Activated naive CD4-positive, alpha-beta T cell (primary cell): Measurements from ENCODE around the gene MYL5.
"Not testable (repeated sequence)": the region's sequence is repeated elsewhere in the genome, so short reads cannot be mapped to it uniquely, and the experiment has no call there.

Experiments used
- DNase-seq, 4 experiments: peaks; one replicate each; lab custom pipeline; 2025; lab: John Stamatoyannopoulos, UW

The MYL5 gene

GRCh38 chr4:729336-730315, 55.3 kb downstream of the MYL5 start:
- no peak for DNase-seq

- DNase-seq, result no peak
Observed at GRCh38 chr4:730511-730910, 56.2 kb downstream of the MYL5 start.

- DNase-seq, result not testable (repeated sequence)
Observed at GRCh38 chr4:730946-731904, 56.9 kb downstream of the MYL5 start.
